T-helper 1 cell (primary cell): ENCODE data around the gene COL13A1.

ENCODE experiments used
- DNase-seq, 5 donors: peaks; one replicate each; pipeline ENCODE4 v3.0.0-alpha.2; 2012 to 2020
- total RNA-seq, 4 donors: gene quantifications; one replicate each; lab custom pipeline; 2026; lab: John Stamatoyannopoulos, UW

COL13A1 gene
- 0 reads per million in 4 donors for total RNA-seq

DNA sequence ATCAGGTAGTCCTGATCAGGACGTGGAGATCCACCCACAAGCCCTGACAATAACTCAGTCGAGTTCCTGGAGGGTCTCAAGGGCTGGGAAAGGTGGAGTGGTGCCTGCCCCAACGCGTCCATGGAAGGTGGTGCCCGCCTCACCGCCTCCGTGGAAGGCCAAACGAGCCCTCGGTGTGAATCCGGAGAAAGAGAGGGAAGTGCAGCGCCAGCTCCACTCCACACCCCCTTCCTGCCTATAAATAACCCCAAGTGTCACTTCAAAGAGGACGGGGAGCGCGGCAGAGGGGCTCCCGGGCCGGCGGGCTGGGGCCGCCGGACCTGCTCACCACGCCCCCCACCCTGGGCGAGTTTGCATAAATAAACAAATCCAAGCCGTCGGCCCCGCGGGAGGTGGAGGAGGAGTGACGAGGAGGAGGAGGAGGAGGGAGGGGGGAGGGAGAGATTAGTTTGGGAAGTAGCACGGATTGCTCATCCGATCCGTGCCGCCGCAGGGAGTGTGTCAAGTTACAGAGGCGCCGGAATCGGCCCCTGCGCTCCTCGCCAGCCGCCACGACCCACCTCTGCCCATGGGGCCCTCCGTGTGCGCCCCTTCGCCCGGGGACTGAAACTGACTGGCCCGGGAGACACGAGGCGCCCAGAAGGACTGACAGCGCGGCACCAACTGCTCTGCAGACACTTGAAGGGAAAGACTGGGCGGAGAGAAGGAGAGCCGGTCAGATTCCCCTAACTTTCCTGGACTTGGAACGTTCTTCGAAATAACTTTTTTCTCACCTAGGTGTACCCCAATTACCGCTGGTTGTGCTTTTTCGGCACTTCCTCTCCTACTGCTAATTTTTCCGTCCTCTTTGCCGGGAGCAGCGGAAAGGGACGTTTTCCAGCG, at the start of gene COL13A1:
TSS of gene COL13A1 (plus strand) at position 473 of the 882 bp plus-strand sequence. CDS start 518 bp downstream, outside the sequence.
- DNase-seq, result no peak

DNA sequence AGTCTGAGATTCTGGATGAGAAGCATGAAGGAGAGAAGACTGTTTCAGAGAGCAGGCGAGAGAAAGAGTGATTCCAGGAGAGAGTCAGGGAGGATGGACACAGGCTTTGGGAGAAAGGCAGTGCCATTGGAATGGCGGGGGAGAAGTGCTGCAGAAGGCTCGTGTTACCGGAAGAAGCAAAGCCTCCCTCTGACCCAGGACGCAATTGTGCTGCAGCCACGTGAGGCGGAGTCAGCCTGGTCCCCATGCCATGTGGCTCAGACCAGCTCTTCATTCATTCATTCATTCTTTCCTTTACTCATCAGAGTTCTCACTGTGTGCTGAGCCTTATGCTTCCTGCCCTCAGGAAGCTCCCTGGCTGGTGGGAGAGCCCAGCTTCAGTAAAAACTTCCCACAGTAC, 49.2 kb upstream of the COL13A1 start:
- no peak for DNase-seq

- no peak for DNase-seq
These were observed 45.4 kb upstream of the COL13A1 start for GRCh38 chr10:69756279-69756678.

GRCh38 chr10:69757206-69757552, 44.5 kb upstream of the COL13A1 start:
- DNase-seq, result no peak

DNA sequence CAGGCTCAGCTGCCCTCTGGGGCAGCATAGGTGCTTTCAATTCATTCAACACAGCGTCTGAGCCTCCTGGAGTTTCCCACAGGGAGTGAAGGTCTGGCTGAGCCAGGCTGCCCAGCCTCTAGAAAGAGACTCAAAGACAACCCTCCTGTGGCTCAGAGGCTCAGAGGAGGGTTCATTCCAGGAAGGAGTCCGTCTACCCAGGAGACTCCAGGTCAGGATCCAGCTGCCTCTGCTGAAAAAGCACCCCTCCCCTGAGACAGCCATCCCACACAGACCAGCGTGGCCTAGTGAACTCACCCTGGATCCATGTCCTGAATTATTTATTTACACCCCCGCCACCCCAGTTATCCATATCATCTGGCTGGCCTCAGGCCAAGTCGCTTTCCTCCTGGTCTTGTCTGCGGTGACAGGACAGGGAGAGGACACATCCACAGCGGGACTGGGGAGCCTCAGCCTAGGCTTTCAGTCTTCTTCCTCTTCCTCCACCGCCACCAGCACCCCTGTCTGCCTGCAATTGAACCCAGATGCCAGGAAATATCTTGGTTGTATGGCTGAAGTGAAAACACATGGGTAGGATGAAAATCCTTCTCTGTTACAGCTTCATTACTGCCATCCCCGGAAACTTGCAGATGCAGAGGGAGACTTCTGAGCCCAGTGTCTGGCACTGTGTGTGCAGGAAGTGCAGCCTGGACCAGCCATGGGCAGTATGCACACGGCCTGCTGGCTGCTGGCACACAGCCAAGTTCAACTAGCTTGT, 44.0 kb upstream of the COL13A1 start:
- no peak for DNase-seq

GRCh38 chr10:69758310-69758728, 43.4 kb upstream of the COL13A1 start:
- DNase-seq, result no peak

DNA sequence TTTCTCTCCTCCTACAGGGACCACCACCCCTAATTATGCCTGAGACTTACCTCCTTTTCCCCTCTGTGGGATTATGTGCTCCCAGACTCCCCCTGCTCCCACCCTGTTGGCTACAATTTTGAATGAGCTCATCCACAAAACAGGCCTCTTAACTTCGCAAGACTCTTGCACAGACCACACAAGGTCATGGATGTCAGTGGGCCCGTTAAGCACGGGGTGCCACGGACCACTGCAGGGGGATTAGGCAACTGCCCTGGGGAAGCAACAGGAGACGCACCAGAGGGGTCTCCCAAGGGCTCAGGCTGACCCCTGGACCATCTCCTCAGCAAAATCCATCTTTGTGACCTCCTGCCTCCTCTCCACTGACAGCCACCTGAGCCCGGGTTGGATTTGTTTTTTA, 42.1 kb upstream of the COL13A1 start:
- DNase-seq, result no peak

- DNase-seq, result no peak
These were observed 41.6 kb upstream of the COL13A1 start for GRCh38 chr10:69760072-69760471.

- no peak for DNase-seq
These were observed 40.4 kb upstream of the COL13A1 start for GRCh38 chr10:69761320-69761719.

DNA sequence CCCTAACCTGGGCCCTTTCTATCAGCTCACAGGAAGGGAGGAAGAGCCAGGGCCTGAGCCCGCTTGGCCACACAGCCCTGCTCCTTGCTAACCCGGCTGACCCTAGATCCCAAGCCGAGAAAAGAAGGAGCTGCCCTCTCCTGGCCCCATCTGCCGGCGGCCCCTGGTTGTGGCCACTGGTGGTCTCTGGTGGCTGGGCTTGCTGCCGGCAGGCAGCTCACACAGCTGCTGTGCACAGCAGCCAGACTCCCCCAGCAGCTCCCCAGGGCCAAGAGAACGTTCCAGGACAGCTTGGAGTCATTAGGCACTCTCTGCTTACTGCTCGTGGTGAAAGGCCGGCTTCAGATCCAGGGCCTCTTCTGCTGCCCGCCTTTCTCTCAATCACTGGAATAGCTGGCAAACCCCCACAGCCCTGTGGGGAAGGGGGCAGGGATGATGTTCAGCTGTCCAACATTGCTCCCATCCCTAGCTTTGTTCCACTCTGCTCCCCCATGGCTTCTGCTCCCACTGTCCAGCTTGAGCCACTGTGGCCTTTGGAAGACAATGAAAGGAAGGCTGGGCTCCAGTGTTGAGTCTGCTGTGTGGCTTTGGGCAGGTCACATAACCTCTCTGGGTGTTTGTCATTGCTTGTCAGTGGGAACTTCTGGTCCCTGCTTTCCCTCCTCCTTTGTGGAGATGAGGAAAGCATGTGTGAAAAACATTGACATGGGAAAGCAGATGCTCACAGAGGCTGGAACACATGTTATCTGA, 35.4 kb upstream of the COL13A1 start:
- DNase-seq, result no peak

- no peak for DNase-seq
These were observed 33.9 kb upstream of the COL13A1 start for GRCh38 chr10:69767793-69768192.

- no peak for DNase-seq
These were observed 33.3 kb upstream of the COL13A1 start for GRCh38 chr10:69768386-69768785.

GRCh38 chr10:69769395-69769992, 32.2 kb upstream of the COL13A1 start:
- no peak for DNase-seq

GRCh38 chr10:69772933-69773704, 28.6 kb upstream of the COL13A1 start:
- DNase-seq, result no peak

GRCh38 chr10:69774596-69774995, 27.1 kb upstream of the COL13A1 start:
- DNase-seq, result no peak

DNA sequence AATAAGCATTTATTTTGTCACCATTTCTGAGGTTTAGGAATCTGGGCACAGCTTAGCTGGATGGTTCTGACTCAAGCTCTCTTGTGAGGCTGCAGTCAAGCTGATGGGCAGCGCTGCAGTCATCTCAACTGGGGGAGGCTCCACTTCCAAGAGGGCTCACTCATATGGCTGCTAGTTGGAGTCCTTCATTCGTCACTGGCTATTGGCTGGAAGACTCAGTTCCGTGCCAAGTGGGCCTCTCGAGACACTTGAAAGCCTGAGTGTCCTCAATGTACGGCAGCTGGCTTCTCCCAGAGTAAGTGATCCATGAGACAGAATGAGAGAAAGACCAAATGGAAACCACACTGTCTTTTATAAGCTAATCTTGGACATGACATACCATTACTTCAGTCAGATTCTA, 21.6 kb upstream of the COL13A1 start:
- DNase-seq, result no peak

GRCh38 chr10:69781576-69781975, 20.1 kb upstream of the COL13A1 start:
- no peak for DNase-seq

DNA sequence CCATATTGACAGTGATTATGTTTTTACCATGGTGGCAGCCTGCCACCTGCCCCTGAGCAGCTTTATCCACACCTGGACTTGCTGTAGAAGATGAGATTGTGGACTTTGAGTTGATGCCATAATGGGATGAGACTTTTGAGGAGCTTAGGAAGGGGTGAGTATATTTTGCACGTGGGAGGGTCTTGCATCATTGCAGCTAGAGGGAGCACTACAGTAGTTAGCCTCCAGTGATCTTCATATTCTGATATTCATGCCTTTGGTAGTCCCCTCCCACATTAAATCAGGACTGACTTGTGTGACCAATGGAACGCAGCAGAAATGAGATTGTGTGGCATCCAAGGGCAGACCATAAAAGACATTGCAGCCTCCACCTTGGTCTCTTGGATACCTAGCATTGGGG, 18.2 kb upstream of the COL13A1 start:
- no peak for DNase-seq

DNA sequence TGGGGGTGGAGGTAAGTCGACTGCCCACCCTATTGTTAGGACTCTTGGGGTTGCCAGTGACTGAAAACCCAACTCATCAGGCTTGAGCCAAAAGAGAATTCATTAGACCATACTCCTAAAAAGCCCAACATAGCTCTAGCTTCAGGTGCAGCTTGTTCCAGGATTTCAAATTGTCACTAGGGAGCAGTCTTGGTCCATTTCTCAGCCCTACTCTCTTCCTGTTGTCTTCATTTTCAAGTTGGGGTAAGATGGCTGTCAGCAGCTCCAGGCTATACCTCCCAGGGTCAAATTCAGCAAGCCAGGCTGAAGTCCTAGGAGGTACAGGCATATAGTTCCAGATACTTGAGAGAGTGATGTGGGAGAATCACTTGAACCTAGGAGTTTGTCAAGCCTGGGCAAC, 14.9 kb upstream of the COL13A1 start:
- peak in 1 of 5 donors; percentile 8 for DNase-seq

DNA sequence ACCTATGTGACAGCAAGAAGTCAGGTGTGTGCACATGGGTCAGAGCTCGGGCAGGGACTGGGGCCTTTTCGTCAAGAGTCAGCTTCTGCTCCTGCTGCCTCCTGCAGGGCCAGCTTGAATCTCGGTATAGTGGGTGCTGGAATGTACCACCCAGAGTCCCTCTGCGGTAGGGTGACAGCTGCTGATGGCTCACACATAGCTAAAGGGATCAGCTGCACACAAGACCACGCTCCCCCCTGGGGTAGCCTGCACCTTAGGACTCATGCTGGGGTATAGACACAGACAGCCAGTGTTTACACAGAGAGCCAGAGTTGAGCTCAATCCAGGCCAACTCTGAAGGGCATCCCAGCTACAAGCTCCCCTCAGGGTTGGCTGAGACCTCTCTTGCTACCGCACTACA, 14.0 kb upstream of the COL13A1 start:
- no peak for DNase-seq

DNA sequence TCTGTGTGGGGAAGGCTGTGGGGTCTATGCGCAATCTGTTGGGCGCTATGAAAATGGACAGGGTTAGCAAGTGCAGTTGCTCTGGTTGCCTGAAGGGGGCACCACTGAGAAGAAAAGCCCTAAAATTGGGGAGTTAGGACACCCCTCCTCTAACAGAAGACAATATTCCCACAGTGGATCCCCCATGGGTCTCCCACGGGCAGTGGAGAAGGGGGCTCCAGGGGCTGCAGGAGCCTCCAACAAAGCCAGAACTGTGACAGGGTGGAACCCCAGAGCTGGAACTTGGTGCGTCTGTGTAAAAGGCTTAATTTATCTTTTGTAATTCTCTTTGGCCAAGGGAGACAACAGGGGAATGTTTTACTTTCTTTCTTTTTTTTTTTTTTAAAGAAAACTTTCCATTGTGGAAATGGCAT, 12.5 kb upstream of the COL13A1 start:
- DNase-seq, result no peak

- DNase-seq, result no peak
These were observed 9.9 kb upstream of the COL13A1 start for GRCh38 chr10:69791812-69792211.
